CMK (cell line): Measurements from ENCODE around the gene SMIM9.

ENCODE experiments used
- DNase-seq: peaks from one replicate; pipeline ENCODE4 v3.0.0-alpha.2; 2010; ENCODE audit warnings: low read depth

SMIM9 gene

DNA sequence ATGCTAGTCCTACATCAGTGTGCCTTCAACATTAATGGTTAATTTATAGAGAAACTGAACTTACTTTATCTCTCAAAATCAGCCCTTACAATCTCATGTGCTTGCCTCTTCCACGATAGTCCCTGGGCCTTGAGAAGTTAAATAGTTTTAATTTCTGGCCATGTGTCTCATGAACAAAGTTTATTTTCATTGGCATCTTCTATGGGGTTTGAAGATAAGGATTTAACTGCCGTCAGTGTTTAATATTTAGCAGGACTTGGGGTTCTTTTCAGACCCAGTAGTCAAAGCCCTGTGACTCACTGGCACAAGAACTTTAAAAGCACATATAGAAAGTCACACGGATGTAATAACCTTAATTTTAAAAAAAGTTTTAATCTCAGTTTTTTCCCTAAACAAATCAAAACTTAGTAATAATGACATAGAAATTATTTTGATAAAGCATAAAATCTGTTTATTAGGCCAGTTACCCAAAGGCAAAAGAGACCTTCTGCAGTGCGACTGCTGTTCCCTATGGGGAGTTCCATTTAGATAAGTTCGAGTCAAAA, 19.1 kb downstream of the SMIM9 start:
- DNase-seq: no peak

DNA sequence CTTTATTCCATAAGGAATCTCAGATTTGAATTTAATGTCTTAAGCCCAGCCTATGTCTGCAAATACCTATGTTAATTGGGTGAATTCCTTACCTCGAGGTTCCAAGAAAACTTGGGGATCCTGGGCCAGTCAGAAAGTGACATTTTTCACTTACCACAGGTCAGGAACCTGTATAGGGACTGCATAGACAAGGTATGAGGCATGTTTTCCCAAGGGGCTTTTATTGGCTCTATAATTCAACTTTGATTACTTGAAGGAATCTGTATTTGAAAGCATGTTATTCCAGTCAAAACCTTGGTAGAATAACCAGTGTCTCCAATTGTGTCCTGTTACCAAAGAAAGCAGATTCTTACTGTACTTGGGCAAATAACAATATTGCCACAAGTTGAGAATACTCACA, 20.7 kb downstream of the SMIM9 start:
- DNase-seq: no peak

DNA sequence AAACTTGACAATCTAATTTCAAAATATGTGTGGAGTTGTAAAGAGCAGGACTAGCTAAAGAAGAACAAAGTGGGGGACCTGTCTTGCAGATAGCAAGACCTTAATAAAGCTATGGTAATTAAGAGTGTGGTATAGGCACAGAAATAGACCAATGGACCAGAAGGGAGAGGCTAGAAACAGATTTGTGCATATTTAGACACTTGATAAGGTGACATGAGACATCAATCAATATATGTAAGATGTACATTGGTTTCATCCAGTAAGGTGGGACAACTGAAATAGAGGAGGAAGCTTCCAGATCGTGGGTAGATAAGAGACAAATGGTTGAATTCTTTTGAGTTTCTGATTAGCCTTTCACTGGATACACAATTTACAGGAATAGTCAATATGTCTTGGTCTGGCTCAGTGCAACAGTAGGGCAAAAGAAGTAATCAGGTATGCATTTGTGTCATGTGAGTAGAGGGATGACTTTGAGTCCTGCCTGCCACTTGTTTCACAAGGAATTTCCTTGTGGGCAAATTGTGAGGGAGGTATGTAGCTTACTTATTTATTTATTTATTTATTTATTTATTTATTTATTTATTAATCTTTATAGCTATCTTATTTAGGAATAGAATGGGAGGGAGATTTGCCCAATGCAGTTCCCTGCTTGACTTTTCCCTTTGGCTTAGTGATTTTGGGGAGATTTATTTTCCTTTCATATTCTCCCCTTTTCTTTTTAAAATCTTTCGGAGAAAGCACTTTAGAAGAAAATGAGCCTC, 21.9 kb downstream of the SMIM9 start:
- DNase-seq: no peak

DNA sequence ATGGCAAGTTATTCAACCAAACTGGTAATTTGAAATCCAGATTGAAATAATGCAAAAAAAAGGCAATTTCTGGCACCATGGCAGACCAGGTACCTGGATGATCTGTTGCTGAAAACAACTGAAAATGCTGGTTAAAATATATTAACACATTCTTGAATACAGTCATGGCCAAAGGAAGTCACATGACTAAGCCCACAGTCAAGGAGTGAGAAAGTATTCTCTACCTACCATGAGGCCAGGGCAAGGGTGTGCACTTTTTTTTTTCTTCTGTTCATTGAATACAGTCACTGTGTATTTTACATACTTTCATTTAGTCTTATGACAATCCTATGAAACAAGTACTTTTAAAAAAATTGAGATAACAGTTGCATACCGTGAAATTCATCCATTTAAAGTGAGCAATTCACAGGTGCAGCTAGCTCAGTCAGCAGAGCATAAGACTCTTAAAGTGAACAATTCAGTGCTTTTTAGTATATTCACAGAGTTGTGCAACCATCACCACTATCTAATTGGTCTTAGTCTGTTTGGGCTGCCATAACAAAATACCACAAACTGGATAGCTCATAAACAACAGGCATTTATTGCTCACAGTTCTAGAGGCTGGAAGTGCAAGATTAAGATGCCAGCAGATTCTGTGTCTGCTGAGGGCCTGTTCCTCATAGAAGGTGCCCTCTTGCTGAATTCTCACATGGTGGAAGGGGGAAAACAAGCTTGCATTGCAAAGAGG, 24.4 kb downstream of the SMIM9 start:
- DNase-seq: no peak

DNA sequence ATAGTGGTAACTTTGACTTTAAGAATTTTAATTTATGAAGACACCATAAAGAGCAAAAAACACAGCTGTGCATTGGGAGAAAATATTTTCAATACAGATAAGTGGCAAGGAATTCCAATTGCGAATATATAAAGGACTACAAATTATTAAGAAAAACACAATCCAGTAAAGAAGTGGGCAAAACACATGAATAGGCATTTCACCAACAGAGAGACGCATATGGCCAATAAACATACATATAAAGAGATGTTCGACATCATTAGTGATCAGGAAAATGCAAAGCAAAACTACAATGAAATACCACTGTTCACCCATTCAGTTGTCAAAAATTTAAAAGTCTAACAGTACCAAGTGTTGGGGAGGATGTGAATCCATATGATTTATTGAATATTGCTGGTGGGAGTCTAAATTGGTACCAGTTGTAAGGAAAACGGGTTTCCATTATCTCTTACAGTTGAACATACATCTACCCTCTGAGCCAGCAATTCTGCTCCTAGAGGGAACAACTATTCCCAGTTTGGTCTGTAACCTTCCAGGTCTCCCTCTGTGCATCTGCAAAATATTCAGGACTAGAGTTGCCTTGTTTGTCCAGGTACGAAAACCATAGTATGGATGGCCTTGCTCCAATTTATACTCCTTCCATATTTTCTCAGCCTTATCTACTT, 27.5 kb downstream of the SMIM9 start:
- no peak for DNase-seq

DNA sequence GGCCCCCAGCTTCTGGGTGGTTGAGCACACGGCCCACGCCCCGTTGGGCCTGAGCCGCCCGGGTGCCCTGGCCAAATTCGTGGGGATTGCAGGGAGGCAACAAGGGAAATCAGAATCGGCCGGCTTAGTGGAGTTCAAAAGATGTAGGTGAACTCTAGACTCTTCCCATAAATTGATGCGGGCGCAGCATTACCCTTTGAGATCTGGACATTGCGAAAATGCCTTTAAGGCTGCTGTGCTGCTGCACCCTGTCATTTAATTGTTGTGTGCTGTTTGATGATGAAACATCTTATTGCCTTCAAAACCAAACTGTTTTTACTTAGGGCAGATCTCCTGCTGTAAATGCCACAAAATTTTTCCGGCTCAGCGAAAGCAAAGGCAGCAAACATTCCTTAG, 28.8 kb downstream of the SMIM9 start:
- DNase-seq: no peak

DNA sequence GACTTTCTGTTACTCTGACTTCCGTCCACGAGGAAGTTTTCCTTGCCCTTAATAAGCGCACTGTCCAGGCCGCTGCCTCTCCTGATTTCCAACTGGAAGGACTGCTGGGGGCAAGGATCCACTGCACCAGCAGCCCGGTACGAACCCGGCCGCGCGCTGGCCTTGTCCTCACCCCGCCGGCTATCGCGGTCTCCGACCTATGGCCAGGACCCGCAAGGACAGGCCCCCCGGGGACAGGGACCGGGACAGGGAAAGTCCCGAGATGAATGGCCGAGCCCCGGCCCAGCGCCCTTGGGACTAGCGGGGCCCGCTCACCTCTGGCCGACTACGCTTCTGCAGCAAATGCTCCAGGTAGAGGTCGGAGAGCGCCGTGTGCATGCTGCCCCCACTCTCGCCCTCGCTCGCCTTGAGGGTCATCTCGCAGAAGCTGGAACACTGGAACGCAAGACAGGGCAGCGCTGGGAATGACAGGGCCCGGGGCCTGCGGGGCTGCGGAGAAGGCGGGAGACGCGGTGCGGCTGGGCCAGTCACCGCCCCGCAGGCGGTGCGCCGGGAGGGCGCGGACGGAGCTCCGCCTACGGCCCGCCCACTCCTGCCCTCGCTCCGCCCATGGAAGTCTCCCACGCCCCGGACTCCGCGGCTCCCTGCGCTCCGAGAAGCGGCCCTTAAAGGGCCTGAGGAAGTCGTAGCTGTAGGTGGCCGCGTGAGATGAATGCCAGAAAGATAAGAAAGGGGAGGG, 29.3 kb downstream of the SMIM9 start, which contains the start of gene MPP1:
TSS of gene MPP1 (minus strand) at position 529 of the 739 bp plus-strand sequence. CDS start at position 417, 112 bp downstream.
- peak; percentile 73 for DNase-seq

DNA sequence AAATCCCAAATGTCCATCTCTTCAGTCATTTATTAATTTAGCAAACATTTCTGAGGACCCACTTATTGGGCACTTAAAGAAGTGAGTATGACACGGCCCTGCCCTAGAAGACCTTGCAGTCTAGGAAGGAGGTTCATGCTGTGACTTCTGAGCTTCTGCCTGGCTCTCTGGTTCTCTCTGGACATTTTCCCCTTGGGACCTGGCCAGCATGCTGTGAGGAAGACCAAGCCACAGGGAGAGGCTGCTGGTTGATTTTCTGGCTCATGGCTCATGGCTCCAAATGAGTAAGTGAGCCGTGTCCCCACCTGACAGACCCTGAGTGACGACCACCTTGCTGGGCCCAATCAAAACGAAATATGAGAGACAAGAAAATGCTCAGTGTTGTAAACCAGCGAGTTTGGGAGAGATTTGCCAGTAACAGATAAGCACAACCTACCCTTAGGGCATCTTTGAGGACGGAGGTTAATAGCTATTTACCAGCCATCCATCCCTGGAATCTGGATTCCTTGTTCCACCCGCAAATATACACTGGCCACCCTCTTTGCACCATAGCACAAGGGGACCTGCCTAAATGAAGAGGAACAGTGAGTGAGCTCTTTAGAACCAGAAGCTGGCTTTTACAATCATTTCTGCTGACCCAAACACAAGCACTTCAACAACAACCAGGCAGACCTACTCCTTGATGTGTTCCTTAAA, 30.1 kb downstream of the SMIM9 start:
- no peak for DNase-seq

DNA sequence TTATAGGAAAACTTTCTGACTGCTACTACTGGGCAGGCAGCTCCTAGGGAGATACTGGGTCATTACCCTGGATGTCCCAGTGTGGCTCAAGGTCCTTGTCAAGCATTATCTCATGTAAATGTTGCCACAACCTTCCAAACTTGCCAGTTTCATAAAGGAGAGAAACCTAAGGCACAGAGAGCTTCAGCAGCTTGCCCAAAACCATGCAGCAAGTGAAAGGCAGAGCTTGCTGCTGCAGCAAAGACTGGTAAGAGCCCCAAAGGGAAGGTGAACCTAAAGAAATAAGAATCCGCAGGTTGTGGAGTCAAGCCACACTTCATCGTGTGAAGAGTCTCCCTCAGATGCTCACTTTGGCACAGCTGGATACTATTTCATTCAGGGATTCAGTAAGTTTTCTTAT, 31.5 kb downstream of the SMIM9 start:
- DNase-seq: no peak

DNA sequence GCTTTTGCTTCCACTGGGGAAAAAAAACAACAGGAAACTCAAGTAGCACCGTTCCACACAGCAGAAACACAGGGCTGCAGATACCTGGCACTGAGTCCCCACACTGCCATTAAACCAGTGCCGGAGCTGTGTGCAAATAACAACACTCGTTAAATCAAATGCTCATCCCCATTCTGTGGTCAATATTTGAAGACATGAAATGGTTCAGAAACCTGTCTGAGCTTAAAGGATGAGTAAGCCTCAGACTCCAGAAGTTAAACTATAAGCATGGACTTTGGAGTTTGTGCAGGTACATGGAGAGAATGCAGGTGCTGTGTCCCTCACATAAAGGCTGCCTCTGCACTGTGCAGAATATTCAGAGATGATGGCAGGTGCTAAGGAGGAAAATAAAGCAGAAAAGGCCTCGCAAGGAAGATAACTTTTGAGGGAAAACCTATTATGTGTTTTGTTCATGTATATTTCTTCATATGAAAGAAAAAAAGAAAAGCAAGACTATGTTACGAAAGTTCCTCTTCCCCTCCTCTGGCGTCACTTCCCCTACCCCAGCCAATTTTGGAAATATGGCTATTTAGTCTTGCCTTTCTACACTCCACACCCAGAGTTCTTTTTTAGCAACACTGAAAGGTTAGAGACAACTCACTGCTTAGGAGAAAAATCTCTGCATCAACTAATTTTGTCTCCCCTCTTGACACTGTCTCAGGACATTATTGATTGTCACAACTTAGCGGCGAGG, 33.8 kb downstream of the SMIM9 start:
- no peak for DNase-seq

DNA sequence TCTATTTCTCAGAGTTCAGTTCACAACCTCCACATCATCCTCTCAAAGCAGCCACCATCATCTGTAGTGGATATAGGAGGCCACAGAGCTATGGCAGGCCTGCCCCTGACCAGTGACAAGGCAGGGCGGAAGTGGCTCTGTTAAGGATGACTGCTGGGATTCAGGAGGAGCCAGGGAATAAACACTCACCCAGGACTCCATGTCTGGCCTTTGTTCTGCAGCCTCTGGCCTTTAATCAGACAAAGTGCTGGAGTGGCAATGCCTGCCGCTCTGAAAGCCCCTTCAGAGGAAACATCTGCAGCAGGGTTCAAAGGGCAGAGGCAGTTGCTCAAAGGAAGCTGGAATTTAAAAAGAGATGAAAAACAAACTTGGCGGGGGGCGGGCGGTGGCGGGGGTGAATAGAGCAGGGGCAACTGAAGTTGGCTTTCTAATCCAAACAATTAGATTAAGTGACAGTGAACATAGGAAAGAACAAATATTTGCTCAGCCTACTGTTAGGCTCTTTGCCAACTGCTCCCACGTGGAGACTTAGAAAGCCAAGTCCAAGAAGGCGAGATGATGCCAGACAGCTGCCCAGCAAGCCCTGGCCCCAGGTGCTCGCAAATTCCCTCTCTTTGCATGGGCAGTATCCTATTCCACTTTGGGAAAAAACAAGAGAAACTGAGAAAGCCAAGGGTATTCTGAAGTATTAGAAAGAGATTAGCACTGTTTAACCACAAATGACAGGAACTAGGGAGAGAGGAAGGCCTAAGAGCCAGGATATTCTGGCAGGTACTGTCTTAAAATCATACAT, 34.7 kb downstream of the SMIM9 start:
- DNase-seq: no peak

DNA sequence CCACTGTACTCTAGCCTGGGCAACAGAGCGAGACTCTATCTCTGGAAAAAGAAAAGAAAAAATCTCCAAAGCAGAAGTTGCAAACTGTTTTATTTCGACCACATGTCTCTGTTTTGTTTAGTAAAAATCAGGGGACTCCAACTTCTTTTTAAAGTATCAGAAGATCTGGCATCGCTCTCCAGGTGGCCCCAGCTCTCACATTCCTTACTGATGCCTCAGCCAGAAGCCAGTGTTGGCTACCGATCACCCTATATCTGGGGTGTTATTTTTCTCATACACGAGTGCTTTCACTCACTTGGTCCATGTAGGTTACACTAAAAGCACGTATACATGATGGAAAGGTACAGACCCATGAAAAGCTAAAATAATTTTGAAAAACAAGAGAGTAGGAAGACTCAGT, 37.5 kb downstream of the SMIM9 start:
- no peak for DNase-seq

DNA sequence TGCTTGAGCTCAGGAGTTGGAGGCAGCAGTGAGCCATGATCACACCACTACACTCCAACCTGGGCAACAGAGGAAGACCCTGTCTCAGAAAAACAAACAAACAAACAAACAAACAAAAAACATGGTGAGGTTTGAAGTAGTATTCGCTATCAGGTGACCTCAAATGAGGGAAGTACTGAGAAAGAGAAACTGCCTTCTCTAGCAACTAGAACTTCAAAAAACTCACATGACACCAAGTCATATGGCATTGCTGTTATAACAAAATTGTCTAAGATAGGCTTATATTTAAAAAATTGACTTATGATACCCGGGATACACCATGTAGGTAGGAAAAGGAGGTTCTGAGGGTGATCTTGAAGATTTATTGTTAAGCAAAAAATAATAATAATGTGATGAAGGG, 39.4 kb downstream of the SMIM9 start:
- no peak for DNase-seq

DNA sequence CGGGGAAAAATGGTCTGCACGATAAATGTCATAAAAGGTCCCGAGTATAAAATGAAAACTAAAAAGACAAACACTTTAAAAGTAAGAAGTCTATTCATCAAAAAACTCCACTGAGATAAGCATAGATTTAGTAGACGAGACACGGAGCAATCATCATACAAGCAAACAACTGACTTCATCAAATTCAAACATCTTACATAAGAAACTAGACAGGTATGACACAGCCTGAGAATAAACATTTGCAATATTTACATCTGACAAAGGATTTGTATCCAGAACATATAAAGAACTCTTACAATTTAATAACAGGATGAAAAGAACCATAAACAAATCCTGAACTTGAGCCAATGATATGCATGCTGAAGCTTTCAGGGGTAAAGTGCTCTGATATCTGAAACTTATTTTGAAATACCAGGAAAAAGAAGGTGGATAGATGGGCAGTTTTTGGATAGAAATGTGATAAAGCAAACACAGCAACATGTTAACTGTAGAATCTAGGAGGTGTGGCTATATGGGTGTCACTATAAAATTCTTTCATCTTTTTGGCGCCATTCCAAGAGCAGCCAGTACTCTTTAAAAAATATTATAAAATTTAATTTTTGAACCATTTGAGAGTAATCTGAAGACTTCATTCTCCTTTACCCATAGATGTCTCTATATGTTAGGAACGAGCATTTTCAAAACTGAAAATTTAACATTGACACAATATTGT, 41.2 kb downstream of the SMIM9 start:
- no peak for DNase-seq

DNA sequence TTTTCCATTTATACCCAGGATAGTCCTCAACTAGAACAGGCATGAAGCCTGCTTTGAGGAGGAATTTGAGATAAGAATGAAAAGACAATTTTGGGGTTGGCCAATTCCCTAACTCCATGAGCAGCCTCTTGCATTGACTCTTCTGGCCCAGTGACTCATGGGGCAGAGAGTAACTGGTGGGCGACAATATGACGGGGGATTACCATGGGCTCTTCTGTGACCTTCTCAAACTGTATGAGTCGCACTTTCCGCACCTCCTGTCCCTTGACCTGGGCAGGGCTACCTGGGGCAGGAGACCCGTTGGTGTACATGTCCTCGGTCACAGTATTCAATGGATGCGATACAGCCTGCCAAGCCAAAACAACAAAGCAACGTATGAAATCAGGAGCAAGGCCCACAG, 42.5 kb downstream of the SMIM9 start:
- DNase-seq: no peak

DNA sequence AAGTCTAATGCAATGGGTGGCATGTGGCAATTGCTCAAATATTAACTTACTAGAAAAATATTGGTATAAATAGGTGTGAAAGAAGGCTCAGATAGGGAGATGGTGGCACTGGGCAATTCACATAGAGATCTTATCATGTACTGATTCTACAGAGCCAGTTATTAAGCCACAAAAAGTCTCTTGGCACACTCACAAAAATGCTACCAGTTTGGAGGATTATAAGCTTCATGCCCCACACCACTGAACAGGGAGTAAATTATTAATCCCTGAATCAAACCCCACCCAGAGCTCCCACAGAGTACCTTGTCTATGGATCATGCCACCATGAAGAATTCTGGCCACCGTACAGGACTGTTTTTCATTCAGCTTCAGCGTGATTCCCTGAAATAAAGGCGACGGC, 43.0 kb downstream of the SMIM9 start:
- no peak for DNase-seq

DNA sequence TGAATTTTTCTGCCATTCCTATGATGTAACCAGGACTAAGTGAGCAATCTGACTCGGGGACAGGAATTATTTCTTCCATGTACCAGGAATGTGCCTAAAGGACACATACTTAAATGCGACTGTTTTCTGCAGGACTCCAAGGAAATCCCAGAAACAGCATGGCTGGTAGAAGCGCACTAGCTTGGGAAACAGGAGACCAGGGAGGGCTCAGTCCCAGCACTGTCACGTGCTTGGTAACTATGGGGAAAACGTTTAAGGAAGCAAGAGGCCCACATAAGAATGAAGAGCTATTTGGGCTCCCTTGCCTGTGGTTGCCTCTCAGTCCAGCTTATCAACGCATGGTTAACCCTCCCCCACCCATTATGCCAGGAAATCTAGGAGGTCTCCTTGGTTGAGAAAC, 48.7 kb downstream of the SMIM9 start:
- DNase-seq: no peak

DNA sequence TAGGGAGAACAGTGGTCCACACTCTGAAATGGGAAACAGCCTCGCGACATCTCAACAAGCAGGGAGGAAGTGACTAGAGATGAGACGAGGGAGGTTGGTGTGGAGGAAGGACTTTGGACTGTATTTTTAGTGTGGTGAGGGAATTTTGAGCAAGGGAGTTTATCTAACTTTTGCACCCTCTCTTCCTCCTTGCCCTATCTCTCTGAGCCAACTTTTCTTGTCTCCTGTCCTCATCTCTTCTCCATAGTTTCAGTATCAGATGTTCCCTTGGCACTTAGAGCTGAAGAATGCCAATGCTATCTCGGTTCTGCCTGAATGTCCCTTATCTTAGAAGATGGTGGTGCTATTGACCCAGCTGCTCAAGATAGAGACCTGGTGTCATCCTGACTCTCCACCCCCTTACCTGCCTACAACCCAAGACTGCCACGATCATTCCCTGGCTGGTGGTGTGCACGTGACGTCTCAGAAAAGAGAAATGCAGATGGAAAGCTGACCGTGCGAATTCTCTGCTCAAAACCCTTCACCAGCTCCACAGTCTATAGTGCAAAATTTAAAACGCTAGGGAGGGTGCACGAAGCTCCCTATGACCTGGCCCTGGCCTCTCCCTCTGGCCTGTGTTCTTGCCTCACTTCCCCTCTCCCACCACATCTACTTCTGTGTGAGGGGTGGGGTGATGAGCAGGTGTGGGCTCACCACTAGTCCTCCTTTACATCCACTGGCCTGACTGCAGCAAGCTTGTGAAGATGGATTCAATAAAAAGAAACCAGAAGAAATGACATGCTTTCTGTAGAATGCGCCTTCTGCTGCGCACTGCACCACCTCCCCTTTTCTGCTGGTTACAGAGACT, 50.1 kb downstream of the SMIM9 start:
- DNase-seq: peak; percentile 75
